Cardiac muscle cell (in vitro differentiated cells and primary cell): ENCODE data around the gene PHF20. TPM values are rescaled to one million over a fixed set of nuclear protein-coding genes. Genes with fewer than 3 reads are reported as not detected.
A peak's percentile ranks its signal among the peaks of the same experiment; 100 is the strongest.
"Not testable (repeated sequence)": the region's sequence is repeated elsewhere in the genome, so short reads cannot be mapped to it uniquely, and the experiment has no call there.

Experiments used
- DNase-seq, 2 donors: peaks; one replicate each; pipeline versions ENCODE4 v3.0.0 to v3.0.0-alpha.2; 2010 to 2017; ENCODE audit warnings: low read depth in 1 of 2, low spot score in 1 of 2
- H3K27ac ChIP-seq: fragments of 200-600 bp; sonication (generic); 2 replicates; pipeline ENCODE4 v1.5.1; 2016
- H3K27me3 ChIP-seq: fragments of 200-600 bp; sonication (generic); 2 replicates; pipeline ENCODE4 v1.6.0; 2016; ENCODE audit warnings: control low read depth
- H3K36me3 ChIP-seq: fragments of 200-600 bp; sonication (generic); 2 replicates; pipeline ENCODE4 v1.5.1; 2016; ENCODE audit warnings: control low read depth
- H3K4me1 ChIP-seq: fragments of 200-600 bp; sonication (generic); 2 replicates; pipeline ENCODE4 v1.8.1; 2017; ENCODE audit warnings: low read depth, mild to moderate bottlenecking, mixed run types
- H3K4me3 ChIP-seq: fragments of 200-600 bp; sonication (generic); 2 replicates; pipeline ENCODE4 v1.5.1; 2016; ENCODE audit warnings: mild to moderate bottlenecking
- H3K9me3 ChIP-seq: fragments of 200-600 bp; sonication (generic); 2 replicates; pipeline ENCODE4 v1.5.1; 2017; ENCODE audit warnings: low read depth, mild to moderate bottlenecking, control low read depth
- CTCF ChIP-seq: IDR thresholded peaks from 2 replicates; pipeline ENCODE4 v1.5.1; 2012; ENCODE audit warnings: low read depth, mild to moderate bottlenecking, low read length
- polyA plus RNA-seq: library from polyadenylated mRNA; unstranded; fragments of >200 nt; fragmentation: Nextera tagmentation; extraction: Ambion mirVana; gene quantifications from 2 replicates; pipeline ENCODE4 v1.2.1, GENCODE V29; 2016
- total RNA-seq: library from RNA; depleted of rRNA; stranded (reverse); fragments of >200 nt; gene quantifications from 2 replicates; pipeline ENCODE4 v1.2.3, GENCODE V29; 2016

The PHF20 gene
- total and polyA plus RNA-seq, 2 experiments from 2014 or later, result 42.0 to 49.6 TPM

GRCh38 chr20:35891375-35891774, 119.6 kb downstream of the PHF20 start:
- TF ChIP-seq CTCF, result no peak
- Histone ChIP-seq H3K4me1 (peaks cover 3% of the 10 kb centered on the region), H3K27me3 (no peaks in the 10 kb centered on the region), H3K4me3 (no peak overlapping the region), H3K9me3 (no peaks in the 10 kb centered on the region), H3K36me3 (peaks cover 5% of the 10 kb centered on the region), H3K27ac (no peak overlapping the region)
- peak in 1 of 2 donors; percentile 32 for DNase-seq

GRCh38 chr20:35892871-35893270, 121.1 kb downstream of the PHF20 start:
- Histone ChIP-seq H3K36me3 (peaks cover 5% of the 10 kb centered on the region), H3K27me3 (no peaks in the 10 kb centered on the region), H3K27ac (no peak overlapping the region), H3K9me3 (no peaks in the 10 kb centered on the region), H3K4me1 (no peaks in the 10 kb centered on the region), H3K4me3 (no peak overlapping the region)
- no peak for TF ChIP-seq CTCF
- no peak for DNase-seq

- no peak for DNase-seq
- H3K36me3 ChIP-seq, result peaks cover 5% of the 10 kb centered on the region
- no peak for TF ChIP-seq CTCF
- no peak overlapping the region for H3K4me3 ChIP-seq
- no peak overlapping the region for H3K27ac ChIP-seq
- no peaks in the 10 kb centered on the region for H3K27me3 ChIP-seq
- no peaks in the 10 kb centered on the region for H3K4me1 ChIP-seq
- H3K9me3 ChIP-seq, result no peaks in the 10 kb centered on the region
Measured at GRCh38 chr20:35893942-35894341, 122.1 kb downstream of the PHF20 start.

- H3K9me3 ChIP-seq, H3K27me3 ChIP-seq, H3K4me3 ChIP-seq, H3K4me1 ChIP-seq, H3K36me3 ChIP-seq, H3K27ac ChIP-seq, DNase-seq: not testable (repeated sequence)
Measured at GRCh38 chr20:35895516-35895915, 123.7 kb downstream of the PHF20 start.

- Histone ChIP-seq H3K27ac (no peak overlapping the region), H3K27me3 (no peaks in the 10 kb centered on the region), H3K4me3 (no peak overlapping the region), H3K4me1 (peaks cover 10% of the 10 kb centered on the region), H3K9me3 (no peaks in the 10 kb centered on the region), H3K36me3 (peaks cover 8% of the 10 kb centered on the region)
- no peak for DNase-seq
- TF ChIP-seq CTCF, result no peak
Measured at GRCh38 chr20:35899064-35899463, 127.2 kb downstream of the PHF20 start.

- not testable (repeated sequence) for DNase-seq, H3K4me3 ChIP-seq, H3K36me3 ChIP-seq, H3K4me1 ChIP-seq, H3K9me3 ChIP-seq, H3K27me3 ChIP-seq
- H3K27ac ChIP-seq, result peak overlapping the region; percentile 68
Measured at GRCh38 chr20:35901230-35901629, 129.4 kb downstream of the PHF20 start.
